ENCODE results near the gene ABCF3. TPM values are rescaled to one million over a fixed set of nuclear protein-coding genes. Genes with fewer than 3 reads are reported as not detected.

Gene ABCF3
- total and polyA plus RNA-seq, 2 donors from 2014 or later, result 49.1 to 69.0 TPM

DNA sequence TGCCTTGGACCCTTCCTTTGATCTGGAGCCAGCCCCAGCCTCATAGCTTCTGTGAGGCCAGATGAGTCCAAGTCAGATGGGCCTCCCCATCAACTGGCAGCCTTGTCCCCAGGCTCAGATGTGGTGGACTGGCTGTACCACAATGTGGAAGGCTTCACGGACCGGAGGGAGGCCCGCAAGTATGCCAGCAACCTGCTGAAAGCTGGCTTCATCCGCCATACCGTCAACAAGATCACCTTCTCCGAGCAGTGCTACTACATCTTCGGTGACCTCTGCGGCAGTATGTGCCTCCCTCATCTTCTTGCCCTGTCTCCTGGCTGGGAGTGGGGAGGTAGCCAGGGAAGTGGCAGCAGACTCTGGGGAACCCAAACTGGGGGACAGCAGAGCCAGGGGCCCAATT, 18.2 kb upstream of the ABCF3 start:
- intact Hi-C loops (cut with DNase I), result no loop called here
- Histone ChIP-seq H3K27ac (ENCODE audit: low read depth in 2 of 2, low read length in 2 of 2) (no peak overlapping the region), H3K36me3 (ENCODE audit: control insufficient read depth in 2 of 3, insufficient read depth in 3 of 3, low read length in 3 of 3) (peaks cover 12 to 64% (median 34%) of the 10 kb centered on the region in 3 donors), H3K27me3 (ENCODE audit: control insufficient read depth, insufficient read depth, low read length) (no peaks in the 10 kb centered on the region), H3K4me1 (ENCODE audit: control insufficient read depth in 2 of 3, insufficient read depth in 2 of 3, low read depth in 1 of 3, low read length in 3 of 3) (no peaks in the 10 kb centered on the region), H3K9me3 (ENCODE audit: control insufficient read depth in 2 of 3, insufficient read depth in 1 of 3, low read length in 3 of 3) (no peaks in the 10 kb centered on the region), H3K4me3 (ENCODE audit: low read length in 3 of 3) (no peak overlapping the region), H3K9ac (ENCODE audit: low read length in 3 of 3) (no peak overlapping the region)
- FAIRE-seq, result no peak
- no peak for DNase-seq
- TF ChIP-seq, protein P1, sequence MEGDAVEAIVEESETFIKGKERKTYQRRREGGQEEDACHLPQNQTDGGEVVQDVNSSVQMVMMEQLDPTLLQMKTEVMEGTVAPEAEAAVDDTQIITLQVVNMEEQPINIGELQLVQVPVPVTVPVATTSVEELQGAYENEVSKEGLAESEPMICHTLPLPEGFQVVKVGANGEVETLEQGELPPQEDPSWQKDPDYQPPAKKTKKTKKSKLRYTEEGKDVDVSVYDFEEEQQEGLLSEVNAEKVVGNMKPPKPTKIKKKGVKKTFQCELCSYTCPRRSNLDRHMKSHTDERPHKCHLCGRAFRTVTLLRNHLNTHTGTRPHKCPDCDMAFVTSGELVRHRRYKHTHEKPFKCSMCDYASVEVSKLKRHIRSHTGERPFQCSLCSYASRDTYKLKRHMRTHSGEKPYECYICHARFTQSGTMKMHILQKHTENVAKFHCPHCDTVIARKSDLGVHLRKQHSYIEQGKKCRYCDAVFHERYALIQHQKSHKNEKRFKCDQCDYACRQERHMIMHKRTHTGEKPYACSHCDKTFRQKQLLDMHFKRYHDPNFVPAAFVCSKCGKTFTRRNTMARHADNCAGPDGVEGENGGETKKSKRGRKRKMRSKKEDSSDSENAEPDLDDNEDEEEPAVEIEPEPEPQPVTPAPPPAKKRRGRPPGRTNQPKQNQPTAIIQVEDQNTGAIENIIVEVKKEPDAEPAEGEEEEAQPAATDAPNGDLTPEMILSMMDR (IDR thresholded peaks at IDR 0.05; ENCODE audit: borderline replicate concordance, extremely low read depth, insufficient read depth), result no peak

- H3K27me3 ChIP-seq (ENCODE audit: control insufficient read depth, insufficient read depth, low read length), result no peaks in the 10 kb centered on the region
- H3K4me3 ChIP-seq (ENCODE audit: low read length in 3 of 3), result no peak overlapping the region
- H3K4me1 ChIP-seq (ENCODE audit: control insufficient read depth in 2 of 3, insufficient read depth in 2 of 3, low read depth in 1 of 3, low read length in 3 of 3), result no peaks in the 10 kb centered on the region
- intact Hi-C loops (cut with DNase I), result no loop called here
- DNase-seq (no peak), FAIRE-seq (no peak)
- TF ChIP-seq, protein P1 (IDR thresholded peaks at IDR 0.05; ENCODE audit: borderline replicate concordance, extremely low read depth, insufficient read depth), result no peak
- no peak overlapping the region for H3K9ac ChIP-seq (ENCODE audit: low read length in 3 of 3)
- H3K36me3 ChIP-seq (ENCODE audit: control insufficient read depth in 2 of 3, insufficient read depth in 3 of 3, low read length in 3 of 3), result peaks cover 12 to 62% (median 34%) of the 10 kb centered on the region in 3 donors
- no peaks in the 10 kb centered on the region for H3K9me3 ChIP-seq (ENCODE audit: control insufficient read depth in 2 of 3, insufficient read depth in 1 of 3, low read length in 3 of 3)
- no peak overlapping the region for H3K27ac ChIP-seq (ENCODE audit: low read depth in 2 of 2, low read length in 2 of 2)
These were observed 17.5 kb upstream of the ABCF3 start for GRCh38 chr3:184168363-184169120.

DNA sequence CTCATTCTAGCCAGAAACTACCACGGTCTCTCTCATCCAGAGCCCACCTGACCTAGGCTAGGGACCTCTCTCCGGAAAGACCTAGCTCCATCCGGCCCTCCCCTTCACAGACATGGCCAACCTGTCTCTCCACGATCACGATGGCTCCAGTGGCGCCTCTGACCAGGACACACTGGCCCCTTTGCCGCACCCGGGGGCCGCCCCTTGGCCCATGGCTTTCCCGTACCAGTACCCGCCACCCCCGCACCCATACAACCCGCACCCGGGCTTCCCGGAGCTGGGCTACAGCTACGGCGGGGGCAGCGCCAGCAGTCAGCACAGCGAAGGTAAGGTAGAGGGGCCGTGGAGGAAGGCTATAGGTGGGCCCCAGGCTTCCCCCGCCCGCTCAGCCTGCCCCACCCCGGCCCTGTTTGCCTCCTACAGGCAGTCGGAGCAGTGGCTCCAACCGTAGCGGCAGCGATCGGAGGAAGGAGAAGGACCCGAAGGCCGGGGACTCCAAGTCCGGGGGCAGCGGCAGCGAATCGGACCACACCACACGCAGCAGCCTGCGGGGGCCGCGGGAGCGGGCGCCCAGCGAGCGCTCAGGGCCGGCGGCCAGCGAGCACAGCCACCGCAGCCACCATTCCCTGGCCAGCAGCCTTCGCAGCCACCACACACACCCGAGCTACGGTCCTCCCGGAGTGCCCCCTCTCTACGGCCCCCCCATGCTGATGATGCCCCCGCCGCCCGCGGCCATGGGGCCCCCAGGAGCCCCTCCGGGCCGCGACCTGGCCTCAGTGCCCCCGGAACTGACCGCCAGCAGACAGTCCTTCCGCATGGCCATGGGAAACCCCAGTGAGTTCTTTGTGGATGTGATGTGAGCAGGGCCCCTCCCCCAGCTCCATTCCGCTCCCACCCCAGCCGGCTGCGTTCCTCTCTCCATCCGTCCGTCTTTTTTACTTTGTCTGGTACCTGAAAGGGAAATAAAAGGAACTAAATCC, 15.8 kb upstream of the ABCF3 start:
- H3K36me3 ChIP-seq (ENCODE audit: control insufficient read depth in 2 of 3, insufficient read depth in 3 of 3, low read length in 3 of 3), result peaks cover 12 to 48% (median 33%) of the 10 kb centered on the region in 3 donors
- no peaks in the 10 kb centered on the region for H3K4me1 ChIP-seq (ENCODE audit: control insufficient read depth in 2 of 3, insufficient read depth in 2 of 3, low read depth in 1 of 3, low read length in 3 of 3)
- H3K4me3 ChIP-seq (ENCODE audit: low read length in 3 of 3), result no peak overlapping the region
- H3K9me3 ChIP-seq (ENCODE audit: control insufficient read depth in 2 of 3, insufficient read depth in 1 of 3, low read length in 3 of 3), result no peaks in the 10 kb centered on the region
- no peak overlapping the region for H3K9ac ChIP-seq (ENCODE audit: low read length in 3 of 3)
- FAIRE-seq (no peak), DNase-seq (no peak)
- TF ChIP-seq, protein P1 (IDR thresholded peaks at IDR 0.05; ENCODE audit: borderline replicate concordance, extremely low read depth, insufficient read depth), result no peak
- intact Hi-C loops (cut with DNase I), result no loop called here
- no peaks in the 10 kb centered on the region for H3K27me3 ChIP-seq (ENCODE audit: control insufficient read depth, insufficient read depth, low read length)
- H3K27ac ChIP-seq (ENCODE audit: low read depth in 2 of 2, low read length in 2 of 2), result no peak overlapping the region
